HEK293 (cell line): ENCODE results near the gene GPR153.

Experiments used
- CTCF ChIA-PET: fragments of 350-600 bp; formaldehyde crosslinking; extraction: SDS; loops from one replicate; lab custom pipeline; 2021; ENCODE audit warnings: antibody characterized with exemption; lab: Yijun Ruan, JAX
- POLR2A ChIA-PET: fragments of 300-600 bp; formaldehyde crosslinking; extraction: SDS; loops from one replicate; lab custom pipeline; 2020; ENCODE audit warnings: antibody characterized with exemption, inconsistent platforms; lab: Yijun Ruan, JAX
- H3K27ac ChIP-seq: fragments of 200-500 bp; sonication (Bioruptor generic); 2 replicates; pipeline ENCODE4 v1.5.1; 2014; ENCODE audit warnings: low read depth, low read length, control low read depth, inconsistent platforms; ENCODE audit errors: extremely low read depth
- H3K36me3 ChIP-seq, 2 experiments: fragments of 200-500 bp in 1 of 2; sonication (Bioruptor generic) in 1 of 2; 1 replicate in 1 of 2; 2 replicates in 1 of 2; pipeline ENCODE4 v1.5.1; 2014 to 2017; ENCODE audit warnings: inconsistent platforms in 2 of 2, low read length in 2 of 2; ENCODE audit not compliant: control insufficient read depth in 2 of 2, insufficient read depth in 1 of 2
- H3K4me1 ChIP-seq: fragments of 200-500 bp; sonication (Bioruptor generic); 2 replicates; pipeline ENCODE4 v1.5.1; 2014; ENCODE audit warnings: mild to moderate bottlenecking, low read length, inconsistent platforms; ENCODE audit not compliant: control insufficient read depth, insufficient read depth
- H3K4me3 ChIP-seq: 2 replicates; pipeline ENCODE4 v1.5.1; 2011; ENCODE audit warnings: low read depth, mild to moderate bottlenecking, control low read depth, low read length, moderate library complexity
- H3K9me3 ChIP-seq: fragments of 200-500 bp; sonication (Bioruptor generic); 2 replicates; pipeline ENCODE4 v1.5.1; 2014; ENCODE audit warnings: low read depth, low read length, inconsistent platforms; ENCODE audit not compliant: control insufficient read depth, insufficient read depth
- GFI1B ChIP-seq: fragments of 450-650 bp; formaldehyde crosslinking; IDR thresholded peaks from 2 replicates; pipeline ENCODE4 v1.5.1; 2016; ENCODE audit warnings: missing biosample characterization, missing genetic modification characterization
- GLIS1 ChIP-seq: fragments of 450-650 bp; formaldehyde crosslinking; IDR thresholded peaks from 2 replicates; pipeline ENCODE4 v1.5.1; 2016; ENCODE audit warnings: missing biosample characterization, missing genetic modification characterization
- GLIS2 ChIP-seq: fragments of 450-650 bp; formaldehyde crosslinking; IDR thresholded peaks from 2 replicates; pipeline ENCODE4 v1.5.1; 2016; ENCODE audit warnings: missing biosample characterization, missing genetic modification characterization
- KLF1 ChIP-seq: fragments of 450-650 bp; formaldehyde crosslinking; IDR thresholded peaks from 2 replicates; pipeline ENCODE4 v1.5.1; 2016; ENCODE audit warnings: missing biosample characterization, missing genetic modification characterization
- KLF8 ChIP-seq: fragments of 450-650 bp; formaldehyde crosslinking; IDR thresholded peaks from 2 replicates; pipeline ENCODE4 v1.5.1; 2016; ENCODE audit warnings: missing biosample characterization, missing genetic modification characterization
- OSR2 ChIP-seq: fragments of 450-650 bp; formaldehyde crosslinking; IDR thresholded peaks from 2 replicates; pipeline ENCODE4 v1.5.1; 2016; ENCODE audit warnings: missing biosample characterization, missing genetic modification characterization
- SP2 ChIP-seq: fragments of 450-650 bp; formaldehyde crosslinking; IDR thresholded peaks from 2 replicates; pipeline ENCODE4 v1.5.1; 2016; ENCODE audit warnings: missing biosample characterization, missing genetic modification characterization
- TRIM28 ChIP-seq: IDR thresholded peaks from 2 replicates; pipeline ENCODE4 v1.6.1; 2011; ENCODE audit warnings: low read length, control low read depth, borderline replicate concordance
- ZBTB10 ChIP-seq: fragments of 450-650 bp; formaldehyde crosslinking; IDR thresholded peaks from 2 replicates; pipeline ENCODE4 v1.5.1; 2016; ENCODE audit warnings: missing biosample characterization, missing genetic modification characterization
- ZBTB21 ChIP-seq: fragments of 450-650 bp; formaldehyde crosslinking; IDR thresholded peaks from 2 replicates; pipeline ENCODE4 v1.5.1; 2017; ENCODE audit warnings: missing biosample characterization, missing genetic modification characterization
- ZBTB7A ChIP-seq: fragments of 450-650 bp; formaldehyde crosslinking; IDR thresholded peaks from 2 replicates; pipeline ENCODE4 v1.5.1; 2016; ENCODE audit warnings: low read depth, missing biosample characterization, missing genetic modification characterization
- ZBTB8A ChIP-seq: fragments of 450-650 bp; formaldehyde crosslinking; IDR thresholded peaks from 2 replicates; pipeline ENCODE4 v1.5.1; 2016; ENCODE audit warnings: missing biosample characterization, missing genetic modification characterization
- ZFHX2 ChIP-seq: fragments of 450-650 bp; formaldehyde crosslinking; conservative IDR thresholded peaks from 2 replicates; pipeline ENCODE4 v1.5.1; 2016; ENCODE audit warnings: missing biosample characterization, missing genetic modification characterization
- ZFP69B ChIP-seq: fragments of 450-650 bp; formaldehyde crosslinking; IDR thresholded peaks from 2 replicates; pipeline ENCODE4 v1.5.1; 2016; ENCODE audit warnings: missing biosample characterization, missing genetic modification characterization
- ZNF16 ChIP-seq: fragments of 450-650 bp; formaldehyde crosslinking; IDR thresholded peaks from 2 replicates; pipeline ENCODE4 v1.5.1; 2016; ENCODE audit warnings: low read depth, missing biosample characterization, missing genetic modification characterization
- ZNF274 ChIP-seq, 2 experiments: fragments of 200-500 bp in 1 of 2; fragments of 450-650 bp in 1 of 2; sonication (Bioruptor generic) in 1 of 2; formaldehyde crosslinking in 1 of 2; IDR thresholded peaks; 2 replicates each; pipeline versions ENCODE4 v1.5.1 to v1.6.1; 2014 to 2016; ENCODE audit warnings: borderline replicate concordance in 1 of 2, inconsistent platforms in 1 of 2, low read length in 1 of 2, missing biosample characterization in 1 of 2, missing genetic modification characterization in 1 of 2
- ZNF335 ChIP-seq: fragments of 450-650 bp; formaldehyde crosslinking; conservative IDR thresholded peaks from 2 replicates; pipeline ENCODE4 v1.5.1; 2016; ENCODE audit warnings: missing biosample characterization, missing genetic modification characterization
- ZNF350 ChIP-seq: fragments of 450-650 bp; formaldehyde crosslinking; IDR thresholded peaks from 2 replicates; pipeline ENCODE4 v1.5.0; 2017; ENCODE audit warnings: missing biosample characterization, mild to moderate bottlenecking, missing genetic modification characterization
- ZNF391 ChIP-seq: fragments of 450-650 bp; formaldehyde crosslinking; IDR thresholded peaks from 2 replicates; pipeline ENCODE4 v1.5.1; 2016; ENCODE audit warnings: low read depth, missing biosample characterization, missing genetic modification characterization, borderline replicate concordance
- ZNF449 ChIP-seq: fragments of 450-650 bp; formaldehyde crosslinking; IDR thresholded peaks from 2 replicates; pipeline ENCODE4 v1.5.1; 2017; ENCODE audit warnings: missing biosample characterization, mild to moderate bottlenecking, missing genetic modification characterization, moderate library complexity
- ZNF585B ChIP-seq: fragments of 450-650 bp; formaldehyde crosslinking; IDR thresholded peaks from 2 replicates; pipeline ENCODE4 v1.5.1; 2016; ENCODE audit warnings: missing biosample characterization, missing genetic modification characterization
- ZNF76 ChIP-seq: fragments of 450-650 bp; formaldehyde crosslinking; IDR thresholded peaks from 2 replicates; pipeline ENCODE4; 2016; ENCODE audit warnings: low read depth, missing biosample characterization, missing genetic modification characterization, borderline replicate concordance
- ZSCAN30 ChIP-seq: fragments of 450-650 bp; IDR thresholded peaks from 2 replicates; pipeline ENCODE4 v1.5.1; 2018; ENCODE audit warnings: missing biosample characterization, mild to moderate bottlenecking, missing genetic modification characterization, moderate library complexity
- ZXDB ChIP-seq: fragments of 450-650 bp; formaldehyde crosslinking; IDR thresholded peaks from 2 replicates; pipeline ENCODE4 v1.5.1; 2016; ENCODE audit warnings: missing biosample characterization, missing genetic modification characterization
- TF ChIP-seq, protein P1 (sequence below): fragments of 450-650 bp; formaldehyde crosslinking; optimal IDR thresholded peaks from 2 replicates; pipeline ENCODE3; 2016; ENCODE audit warnings: missing biosample characterization, mild to moderate bottlenecking, missing genetic modification characterization
- TF ChIP-seq, protein P2 (sequence below): fragments of 450-650 bp; formaldehyde crosslinking; IDR thresholded peaks from 2 replicates; pipeline ENCODE4 v1.5.1; 2017; ENCODE audit warnings: missing biosample characterization, missing genetic modification characterization
- TF ChIP-seq, protein P3 (sequence below): fragments of 450-650 bp; formaldehyde crosslinking; IDR thresholded peaks from 2 replicates; pipeline ENCODE4 v1.5.1; 2016; ENCODE audit warnings: missing biosample characterization, missing genetic modification characterization

Gene GPR153

DNA sequence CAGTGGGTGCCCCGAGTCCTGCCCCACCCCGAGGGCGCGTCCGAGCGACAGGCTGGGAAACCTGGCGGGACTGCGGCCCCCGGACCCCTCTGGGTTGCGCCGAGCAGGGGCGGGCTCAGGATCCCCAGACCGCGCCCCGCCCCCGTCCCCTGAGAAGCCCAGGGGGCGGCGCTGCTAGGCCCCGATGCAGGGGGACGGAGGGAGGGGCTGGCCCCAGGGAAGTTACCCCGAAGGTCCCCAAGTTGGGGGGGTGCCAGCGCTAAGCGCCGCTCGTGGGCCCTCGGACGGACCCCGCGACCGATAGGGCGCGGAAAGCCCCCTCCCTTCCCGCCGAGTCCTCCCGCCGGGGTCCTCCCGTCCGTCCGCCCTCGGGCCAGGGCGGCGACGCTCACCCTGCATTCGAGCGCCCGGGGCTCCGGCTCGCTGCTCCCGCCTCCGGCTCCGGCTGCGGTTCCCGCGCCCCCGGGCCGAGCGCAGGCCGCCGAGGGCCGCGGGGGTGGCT lies 414 bp downstream of the GPR153 start (continued):
- TF ChIP-seq, protein P1, sequence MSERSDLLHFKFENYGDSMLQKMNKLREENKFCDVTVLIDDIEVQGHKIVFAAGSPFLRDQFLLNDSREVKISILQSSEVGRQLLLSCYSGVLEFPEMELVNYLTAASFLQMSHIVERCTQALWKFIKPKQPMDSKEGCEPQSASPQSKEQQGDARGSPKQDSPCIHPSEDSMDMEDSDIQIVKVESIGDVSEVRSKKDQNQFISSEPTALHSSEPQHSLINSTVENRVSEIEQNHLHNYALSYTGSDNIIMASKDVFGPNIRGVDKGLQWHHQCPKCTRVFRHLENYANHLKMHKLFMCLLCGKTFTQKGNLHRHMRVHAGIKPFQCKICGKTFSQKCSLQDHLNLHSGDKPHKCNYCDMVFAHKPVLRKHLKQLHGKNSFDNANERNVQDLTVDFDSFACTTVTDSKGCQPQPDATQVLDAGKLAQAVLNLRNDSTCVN = peak; percentile 65
- TF ChIP-seq ZNF274 (IDR thresholded peaks at IDR 0.05; ENCODE audit: low read length) (no peak), ZNF274 (tag by site-specific recombination; IDR thresholded peaks at IDR 0.05; ENCODE audit: borderline replicate concordance) (no peak), ZNF391 (no peak), SP2 (tag by site-specific recombination) (peak; percentile 17), GLIS1 (tag by site-specific recombination) (peak; percentile 59), TRIM28 (no peak), GFI1B (tag by site-specific recombination) (no peak), KLF8 (peak; percentile 8; the same call in 1 of the 2 replicates), ZBTB7A (tag by site-specific recombination) (peak; percentile 39; the same call in 1 of the 2 replicates), ZNF449 (no peak), ZNF16 (tag by site-specific recombination) (no peak), OSR2 (no peak), ZBTB8A (tag by site-specific recombination) (no peak; the same call in 1 of the 2 replicates), ZNF335 (tag by site-specific recombination) (peak; percentile 71), ZXDB (peak; percentile 53; the same call in 1 of the 2 replicates), ZNF585B (tag by site-specific recombination) (no peak)
- TF ChIP-seq, protein P2, sequence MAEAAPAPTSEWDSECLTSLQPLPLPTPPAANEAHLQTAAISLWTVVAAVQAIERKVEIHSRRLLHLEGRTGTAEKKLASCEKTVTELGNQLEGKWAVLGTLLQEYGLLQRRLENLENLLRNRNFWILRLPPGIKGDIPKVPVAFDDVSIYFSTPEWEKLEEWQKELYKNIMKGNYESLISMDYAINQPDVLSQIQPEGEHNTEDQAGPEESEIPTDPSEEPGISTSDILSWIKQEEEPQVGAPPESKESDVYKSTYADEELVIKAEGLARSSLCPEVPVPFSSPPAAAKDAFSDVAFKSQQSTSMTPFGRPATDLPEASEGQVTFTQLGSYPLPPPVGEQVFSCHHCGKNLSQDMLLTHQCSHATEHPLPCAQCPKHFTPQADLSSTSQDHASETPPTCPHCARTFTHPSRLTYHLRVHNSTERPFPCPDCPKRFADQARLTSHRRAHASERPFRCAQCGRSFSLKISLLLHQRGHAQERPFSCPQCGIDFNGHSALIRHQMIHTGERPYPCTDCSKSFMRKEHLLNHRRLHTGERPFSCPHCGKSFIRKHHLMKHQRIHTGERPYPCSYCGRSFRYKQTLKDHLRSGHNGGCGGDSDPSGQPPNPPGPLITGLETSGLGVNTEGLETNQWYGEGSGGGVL = peak; percentile 64
- TF ChIP-seq, protein P3, sequence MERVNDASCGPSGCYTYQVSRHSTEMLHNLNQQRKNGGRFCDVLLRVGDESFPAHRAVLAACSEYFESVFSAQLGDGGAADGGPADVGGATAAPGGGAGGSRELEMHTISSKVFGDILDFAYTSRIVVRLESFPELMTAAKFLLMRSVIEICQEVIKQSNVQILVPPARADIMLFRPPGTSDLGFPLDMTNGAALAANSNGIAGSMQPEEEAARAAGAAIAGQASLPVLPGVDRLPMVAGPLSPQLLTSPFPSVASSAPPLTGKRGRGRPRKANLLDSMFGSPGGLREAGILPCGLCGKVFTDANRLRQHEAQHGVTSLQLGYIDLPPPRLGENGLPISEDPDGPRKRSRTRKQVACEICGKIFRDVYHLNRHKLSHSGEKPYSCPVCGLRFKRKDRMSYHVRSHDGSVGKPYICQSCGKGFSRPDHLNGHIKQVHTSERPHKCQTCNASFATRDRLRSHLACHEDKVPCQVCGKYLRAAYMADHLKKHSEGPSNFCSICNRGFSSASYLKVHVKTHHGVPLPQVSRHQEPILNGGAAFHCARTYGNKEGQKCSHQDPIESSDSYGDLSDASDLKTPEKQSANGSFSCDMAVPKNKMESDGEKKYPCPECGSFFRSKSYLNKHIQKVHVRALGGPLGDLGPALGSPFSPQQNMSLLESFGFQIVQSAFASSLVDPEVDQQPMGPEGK (tag by site-specific recombination) = peak; percentile 73

DNA sequence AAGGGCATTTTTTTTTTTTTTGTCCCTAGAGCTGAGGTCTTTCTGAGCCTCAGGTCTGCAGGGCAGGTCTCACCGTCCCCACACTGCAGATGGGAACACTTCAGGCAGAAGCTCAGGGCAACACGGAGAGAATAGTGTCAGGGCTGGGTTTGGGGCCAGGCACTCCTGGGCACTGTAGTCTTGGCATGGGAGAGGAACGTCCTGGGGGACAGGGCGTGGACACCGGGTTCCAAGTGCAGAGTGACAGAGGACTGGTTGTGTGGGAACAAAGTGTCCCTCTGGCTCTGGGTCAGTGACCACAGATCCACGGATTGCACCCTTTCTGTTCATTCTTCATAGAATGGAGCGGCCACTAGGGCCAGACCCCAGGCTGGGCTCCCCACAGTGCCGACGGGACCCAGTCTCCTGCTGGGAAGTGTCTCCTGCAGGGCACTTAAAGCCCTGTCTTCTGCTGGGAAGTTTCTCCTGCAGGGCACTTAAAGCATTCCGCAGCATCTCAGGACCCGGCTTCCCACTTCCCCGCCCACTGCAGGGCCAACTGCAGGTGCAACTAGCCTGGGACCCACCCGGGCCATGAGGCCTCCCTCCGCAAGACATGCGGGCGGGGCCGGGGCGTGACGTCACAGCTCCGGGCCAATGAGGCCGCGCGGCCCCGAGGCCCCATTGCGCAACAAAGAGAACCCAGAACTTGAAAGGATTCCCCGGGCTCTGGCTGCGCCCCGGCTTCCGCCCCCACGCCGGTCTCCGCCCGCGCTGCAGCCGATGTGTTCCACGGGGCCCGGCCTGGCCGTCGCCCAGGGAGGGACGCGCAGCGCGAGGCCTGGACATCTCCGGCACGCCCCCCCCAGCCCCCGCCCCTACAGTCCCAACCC lies 1.2 kb downstream of the GPR153 start:
- CTCF ChIA-PET = interaction anchor here (3.0 kb wide), 1 partner anchor 13 kb away, joined by 12 read pairs; no protein-coding TSS in a partner anchor
- POLR2A ChIA-PET = no interaction called here
- Histone ChIP-seq H3K4me1 (0 out of 2 replicates have a peak, but pooled peaks cover 2% of the 10 kb centered on the region), H3K9me3 (no peaks in the 10 kb centered on the region), H3K36me3 (peaks cover 0 to 9% of the 10 kb centered on the region in 2 experiments; a peak in 1 of 3 replicates), H3K4me3 (peak overlapping the region; percentile 46), H3K27ac (no peak overlapping the region)
- TF ChIP-seq ZBTB21 (tag by site-specific recombination) (peak; percentile 92), ZFHX2 (tag by site-specific recombination) (peak; percentile 92), KLF1 (tag by site-specific recombination) (peak; percentile 31), KLF8 (peak; percentile 45; the same call in 1 of the 2 replicates), ZFP69B (tag by site-specific recombination) (peak; percentile 98), ZBTB10 (tag by site-specific recombination) (peak; percentile 29; the same call in 1 of the 2 replicates), GLIS1 (tag by site-specific recombination) (peak; percentile 92), ZSCAN30 (tag by site-specific recombination) (0 out of 2 replicates have a peak, but pooled peaks have one; percentile 4), ZNF350 (tag by site-specific recombination) (no peak), ZNF76 (tag by site-specific recombination) (0 out of 2 replicates have a peak, but pooled peaks have one; percentile 21), GLIS2 (tag by site-specific recombination) (peak; percentile 73)
